Kidney tubule cell (primary cell): ENCODE data around the gene FOXB1.

Source experiments
- DNase-seq: peaks from one replicate; pipeline ENCODE4 v3.0.0-alpha.2; 2018; ENCODE audit warnings: low spot score

The FOXB1 gene

GRCh38 chr15:60004009-60004845, at the start of gene FOXB1:
Gene FOXB1, plus strand, starts transcription at chr15:60004311. Its CDS starts 653 bp downstream, at chr15:60004964.
- peak; percentile 31 for DNase-seq

GRCh38 chr15:59958288-59958687, 45.8 kb upstream of the FOXB1 start:
- DNase-seq: no peak

- no peak for DNase-seq
These were observed 43.8 kb upstream of the FOXB1 start for GRCh38 chr15:59960318-59960717.

GRCh38 chr15:59963322-59963721, 40.8 kb upstream of the FOXB1 start:
- no peak for DNase-seq

- peak; percentile 71 for DNase-seq
These were observed 40.2 kb upstream of the FOXB1 start for GRCh38 chr15:59963925-59964324.

GRCh38 chr15:59965741-59966140, 38.4 kb upstream of the FOXB1 start:
- DNase-seq: no peak

GRCh38 chr15:59966262-59966661, 37.8 kb upstream of the FOXB1 start:
- DNase-seq: no peak

- no peak for DNase-seq
These were observed 35.8 kb upstream of the FOXB1 start for GRCh38 chr15:59968314-59968713.

- no peak for DNase-seq
These were observed 31.9 kb upstream of the FOXB1 start for GRCh38 chr15:59972241-59972640.

- DNase-seq: no peak
These were observed 27.4 kb upstream of the FOXB1 start for GRCh38 chr15:59976480-59977271.

GRCh38 chr15:59991834-59992233, 12.3 kb upstream of the FOXB1 start:
- no peak for DNase-seq

- DNase-seq: no peak
These were observed 10.9 kb upstream of the FOXB1 start for GRCh38 chr15:59993041-59993750.

GRCh38 chr15:59993950-59994401, 10.1 kb upstream of the FOXB1 start:
- DNase-seq: no peak

- DNase-seq: no peak
These were observed 9.6 kb upstream of the FOXB1 start for GRCh38 chr15:59994526-59994887.

GRCh38 chr15:59994888-59995557, 9.1 kb upstream of the FOXB1 start:
- DNase-seq: no peak

- DNase-seq: no peak
These were observed 8.4 kb upstream of the FOXB1 start for GRCh38 chr15:59995568-59996297.

GRCh38 chr15:59996298-59997041, 7.6 kb upstream of the FOXB1 start:
- DNase-seq: peak; percentile 13

GRCh38 chr15:59997070-59997701, 6.9 kb upstream of the FOXB1 start:
- no peak for DNase-seq

GRCh38 chr15:59998305-59998949, 5.7 kb upstream of the FOXB1 start:
- DNase-seq: no peak
